Stimulated activated CD8-positive, alpha-beta memory T cell treated with anti-CD3 and anti-CD28 coated beads, Interleukin-12 subunit alpha, Interleukin-12 subunit beta, amount 100 ng/mL, for 4 hours (primary cell): ENCODE results near the gene UNC5B.
"Not testable (repeated sequence)": the region's sequence is repeated elsewhere in the genome, so short reads cannot be mapped to it uniquely, and the experiment has no call there.

Experiments
- DNase-seq: peaks from one replicate; pipeline ENCODE4 v3.0.0-alpha.2; 2020; ENCODE audit warnings: low read depth

UNC5B gene

GRCh38 chr10:71209731-71210541 lies 2.4 kb upstream of the UNC5B start:
- DNase-seq = no peak

GRCh38 chr10:71210542-71210871 lies 1.9 kb upstream of the UNC5B start:
- DNase-seq = no peak

GRCh38 chr10:71211053-71211452 lies 1.3 kb upstream of the UNC5B start:
- no peak for DNase-seq

- no peak for DNase-seq
Measured at GRCh38 chr10:71211775-71212317, 524 bp upstream of the UNC5B start.

- no peak for DNase-seq
Measured at GRCh38 chr10:71213127-71213621, 804 bp downstream of the UNC5B start.

GRCh38 chr10:71213761-71214440 lies 1.5 kb downstream of the UNC5B start:
- DNase-seq = no peak

- no peak for DNase-seq
Measured at GRCh38 chr10:71214641-71215559, 2.5 kb downstream of the UNC5B start.

- DNase-seq = no peak
Measured at GRCh38 chr10:71216363-71216695, 4.0 kb downstream of the UNC5B start.

- DNase-seq = no peak
Measured at GRCh38 chr10:71216751-71217265, 4.4 kb downstream of the UNC5B start.

GRCh38 chr10:71217266-71218045 lies 5.1 kb downstream of the UNC5B start:
- no peak for DNase-seq

- DNase-seq = no peak
Measured at GRCh38 chr10:71218046-71218650, 5.8 kb downstream of the UNC5B start.

- no peak for DNase-seq
Measured at GRCh38 chr10:71218651-71219050, 6.3 kb downstream of the UNC5B start.

- not testable (repeated sequence) for DNase-seq
Measured at GRCh38 chr10:71219236-71219917, 7.0 kb downstream of the UNC5B start.

GRCh38 chr10:71219918-71220688 lies 7.7 kb downstream of the UNC5B start:
- DNase-seq = no peak

GRCh38 chr10:71220689-71221540 lies 8.5 kb downstream of the UNC5B start:
- DNase-seq = no peak

GRCh38 chr10:71221586-71222202 lies 9.3 kb downstream of the UNC5B start:
- no peak for DNase-seq

GRCh38 chr10:71222601-71223346 lies 10.4 kb downstream of the UNC5B start:
- DNase-seq = no peak
